Urothelium cell line (cell line): ENCODE results near the gene WNT11.

Experiments
- DNase-seq: peaks from one replicate; pipeline ENCODE4 v3.0.0; 2011; ENCODE audit warnings: low spot score, mixed read lengths
- FAIRE-seq: peaks from 2 replicates; lab custom pipeline; 2011; peaks lifted over from hg19 to GRCh38; lab: Jason Lieb, UNC

The WNT11 gene

GRCh38 chr11:76224461-76225121 is 18.3 kb upstream of the WNT11 start:
- DNase-seq (no peak), FAIRE-seq (no peak)

GRCh38 chr11:76221365-76221764 is 15.1 kb upstream of the WNT11 start:
- FAIRE-seq (no peak), DNase-seq (no peak)

- DNase-seq, result no peak
- FAIRE-seq, result no peak
Observed at GRCh38 chr11:76219243-76219642, 12.9 kb upstream of the WNT11 start.

GRCh38 chr11:76218449-76219178 is 12.3 kb upstream of the WNT11 start:
- FAIRE-seq (no peak), DNase-seq (no peak)

GRCh38 chr11:76217653-76218160 is 11.4 kb upstream of the WNT11 start:
- no peak for FAIRE-seq

GRCh38 chr11:76216536-76217325 is 10.4 kb upstream of the WNT11 start:
- FAIRE-seq (no peak), DNase-seq (no peak)

More at GRCh38 chr11:76217653-76218160, 11.4 kb upstream of the WNT11 start:
- no peak for DNase-seq

GRCh38 chr11:76215941-76216340 is 9.6 kb upstream of the WNT11 start:
- FAIRE-seq (no peak), DNase-seq (no peak)

- no peak for FAIRE-seq
- DNase-seq, result no peak
Observed at GRCh38 chr11:76214968-76215548, 8.8 kb upstream of the WNT11 start.

GRCh38 chr11:76214186-76214585 is 7.9 kb upstream of the WNT11 start:
- no peak for DNase-seq
- no peak for FAIRE-seq

GRCh38 chr11:76212086-76213035 is 6.1 kb upstream of the WNT11 start:
- DNase-seq, result no peak
- FAIRE-seq, result no peak

GRCh38 chr11:76210931-76211851 is 4.9 kb upstream of the WNT11 start:
- no peak for FAIRE-seq
- no peak for DNase-seq

GRCh38 chr11:76209973-76210930 is 4.0 kb upstream of the WNT11 start:
- no peak for FAIRE-seq

GRCh38 chr11:76209375-76209972 is 3.2 kb upstream of the WNT11 start:
- FAIRE-seq (no peak), DNase-seq (no peak)

More at GRCh38 chr11:76209973-76210930, 4.0 kb upstream of the WNT11 start:
- DNase-seq, result no peak

- DNase-seq (peak; percentile 73), FAIRE-seq (no peak)
Observed at GRCh38 chr11:76208438-76209374, 2.4 kb upstream of the WNT11 start.

GRCh38 chr11:76207642-76208401 is 1.5 kb upstream of the WNT11 start:
- FAIRE-seq, result no peak

GRCh38 chr11:76206077-76206326 is 300 bp downstream of the WNT11 start:
- FAIRE-seq (no peak), DNase-seq (no peak)

More at GRCh38 chr11:76207642-76208401, 1.5 kb upstream of the WNT11 start:
- peak; percentile 93 for DNase-seq
